C4-2B (cell line): ENCODE results near the gene SLC1A2.

Experiments used
- CTCF ChIP-seq: fragments of 450-650 bp; conservative IDR thresholded peaks from 2 replicates; pipeline ENCODE4 v1.5.1; 2017; ENCODE audit warnings: mild to moderate bottlenecking
- ZFX ChIP-seq: fragments of 450-650 bp; IDR thresholded peaks from 2 replicates; pipeline ENCODE4 v1.6.1; 2017

- TF ChIP-seq CTCF (no peak), ZFX (no peak)
Measured at GRCh38 chr11:35334385-35335090, 84.8 kb downstream of the SLC1A2 start.
